Fibroblast of mammary gland (primary cell): Measurements from ENCODE around the gene CST3.
"Not testable (repeated sequence)": the region's sequence is repeated elsewhere in the genome, so short reads cannot be mapped to it uniquely, and the experiment has no call there.

Experiments used
- DNase-seq: peaks from one replicate; pipeline ENCODE4 v3.0.0-alpha.2; 2010; ENCODE audit warnings: low read depth
- H3K4me3 ChIP-seq: 2 replicates; pipeline ENCODE4 v1.5.1; 2011; ENCODE audit warnings: low read depth, mild to moderate bottlenecking, low read length, moderate library complexity; ENCODE audit not compliant: control insufficient read depth
- TF ChIP-seq, protein P1 (sequence below): conservative IDR thresholded peaks from 2 replicates; pipeline ENCODE4 v1.5.1; 2011; ENCODE audit warnings: low read depth, low read length, inconsistent platforms; ENCODE audit not compliant: control insufficient read depth, insufficient read depth

CST3 gene

DNA sequence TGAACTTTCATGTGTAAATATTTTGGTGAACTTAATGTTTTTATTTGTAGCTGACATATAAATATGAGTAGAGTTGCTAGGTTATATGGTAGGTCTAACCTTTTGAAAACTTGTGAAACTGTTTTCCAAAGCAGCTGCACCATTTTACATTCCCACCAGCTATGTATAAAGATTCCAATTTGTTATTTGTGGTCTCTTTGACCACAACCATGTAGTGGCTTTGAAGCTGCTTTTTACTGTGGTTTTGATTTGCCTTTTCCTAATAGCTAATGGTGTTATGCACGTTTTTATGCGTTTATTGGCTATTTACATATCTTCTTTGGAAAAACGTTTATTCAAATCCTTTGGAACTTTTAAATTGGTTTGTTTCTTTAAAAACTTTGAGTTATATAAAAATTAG is 10.3 kb downstream of the CST3 start:
- TF ChIP-seq, protein P1, sequence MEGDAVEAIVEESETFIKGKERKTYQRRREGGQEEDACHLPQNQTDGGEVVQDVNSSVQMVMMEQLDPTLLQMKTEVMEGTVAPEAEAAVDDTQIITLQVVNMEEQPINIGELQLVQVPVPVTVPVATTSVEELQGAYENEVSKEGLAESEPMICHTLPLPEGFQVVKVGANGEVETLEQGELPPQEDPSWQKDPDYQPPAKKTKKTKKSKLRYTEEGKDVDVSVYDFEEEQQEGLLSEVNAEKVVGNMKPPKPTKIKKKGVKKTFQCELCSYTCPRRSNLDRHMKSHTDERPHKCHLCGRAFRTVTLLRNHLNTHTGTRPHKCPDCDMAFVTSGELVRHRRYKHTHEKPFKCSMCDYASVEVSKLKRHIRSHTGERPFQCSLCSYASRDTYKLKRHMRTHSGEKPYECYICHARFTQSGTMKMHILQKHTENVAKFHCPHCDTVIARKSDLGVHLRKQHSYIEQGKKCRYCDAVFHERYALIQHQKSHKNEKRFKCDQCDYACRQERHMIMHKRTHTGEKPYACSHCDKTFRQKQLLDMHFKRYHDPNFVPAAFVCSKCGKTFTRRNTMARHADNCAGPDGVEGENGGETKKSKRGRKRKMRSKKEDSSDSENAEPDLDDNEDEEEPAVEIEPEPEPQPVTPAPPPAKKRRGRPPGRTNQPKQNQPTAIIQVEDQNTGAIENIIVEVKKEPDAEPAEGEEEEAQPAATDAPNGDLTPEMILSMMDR = no peak
- H3K4me3 ChIP-seq = no peak overlapping the region
- DNase-seq = peak; percentile 21

- no peak overlapping the region for H3K4me3 ChIP-seq
- TF ChIP-seq, protein P1 = no peak
- DNase-seq = peak; percentile 65
Measured at GRCh38 chr20:23626040-23626620, 11.6 kb downstream of the CST3 start.

DNA sequence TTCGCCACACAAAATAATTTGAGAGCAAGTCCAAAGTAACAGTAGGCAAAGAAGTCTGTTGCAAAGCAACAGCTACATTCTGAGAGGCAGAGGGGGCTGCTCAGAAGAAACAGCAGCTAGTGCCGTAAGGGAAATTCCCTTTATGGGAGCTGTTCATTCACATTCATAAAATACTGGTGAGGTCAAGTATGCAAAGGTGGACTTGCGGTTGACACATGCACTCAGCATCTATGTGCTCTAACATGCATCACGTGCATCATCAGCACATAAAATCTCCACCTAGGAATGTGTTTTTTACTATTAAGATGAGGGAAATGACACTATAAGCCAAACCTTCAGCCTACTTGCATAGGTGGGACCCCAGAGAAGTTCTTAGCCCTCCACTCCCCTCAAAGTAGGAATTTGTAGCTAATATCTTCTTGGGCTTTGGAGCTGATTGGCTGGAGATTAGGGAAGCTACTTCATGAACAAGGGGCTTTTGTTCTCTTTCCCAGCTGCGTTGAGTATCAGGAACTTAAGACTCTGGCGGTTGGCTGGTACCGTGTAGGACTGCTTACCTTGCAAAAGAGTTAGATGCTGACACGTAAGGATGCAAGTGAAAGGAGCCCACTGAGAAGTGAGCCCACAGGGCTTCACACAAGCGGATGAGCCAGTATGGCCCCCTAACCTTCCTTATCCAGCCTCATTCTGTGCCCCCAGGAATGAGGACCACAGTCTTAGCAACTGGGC is 12.4 kb downstream of the CST3 start:
- DNase-seq = no peak
- TF ChIP-seq, protein P1 = no peak
- no peak overlapping the region for H3K4me3 ChIP-seq

GRCh38 chr20:23624324-23624691 is 13.4 kb downstream of the CST3 start:
- TF ChIP-seq, protein P1 = no peak
- peak; percentile 90 for DNase-seq
- H3K4me3 ChIP-seq = no peak overlapping the region

- no peak for DNase-seq
- TF ChIP-seq, protein P1 = no peak
- no peak overlapping the region for H3K4me3 ChIP-seq
Measured at GRCh38 chr20:23623666-23624323, 14.0 kb downstream of the CST3 start.

DNA sequence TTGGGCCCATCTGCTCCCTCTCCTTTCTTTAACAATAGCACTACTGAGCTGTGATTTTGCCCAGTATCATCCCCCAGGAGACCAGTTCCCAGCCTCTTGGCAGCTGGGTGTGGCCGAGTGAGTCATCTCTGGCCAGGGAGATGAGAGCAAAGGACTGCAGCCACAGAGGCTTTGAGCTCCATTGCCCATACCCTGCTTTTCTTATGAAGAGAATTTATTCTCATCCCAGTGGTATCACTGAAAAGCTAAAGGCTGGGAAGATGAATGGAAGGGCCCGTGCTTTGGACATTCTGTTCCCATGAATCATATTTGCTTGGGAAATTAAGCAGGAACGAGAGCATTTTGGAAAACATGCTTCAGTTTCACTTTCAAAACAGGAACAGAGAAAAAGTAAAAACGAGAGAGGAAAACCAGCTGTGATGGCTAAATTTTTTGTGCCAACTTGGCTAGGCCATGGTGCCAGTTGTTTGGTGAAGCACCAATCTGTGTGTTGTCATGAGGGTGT is 14.9 kb downstream of the CST3 start:
- TF ChIP-seq, protein P1 = no peak
- peak; percentile 99 for DNase-seq
- H3K4me3 ChIP-seq = peak overlapping the region; percentile 32

GRCh38 chr20:23622401-23622800 is 15.4 kb downstream of the CST3 start:
- peak; percentile 64 for DNase-seq
- not testable (repeated sequence) for H3K4me3 ChIP-seq

DNA sequence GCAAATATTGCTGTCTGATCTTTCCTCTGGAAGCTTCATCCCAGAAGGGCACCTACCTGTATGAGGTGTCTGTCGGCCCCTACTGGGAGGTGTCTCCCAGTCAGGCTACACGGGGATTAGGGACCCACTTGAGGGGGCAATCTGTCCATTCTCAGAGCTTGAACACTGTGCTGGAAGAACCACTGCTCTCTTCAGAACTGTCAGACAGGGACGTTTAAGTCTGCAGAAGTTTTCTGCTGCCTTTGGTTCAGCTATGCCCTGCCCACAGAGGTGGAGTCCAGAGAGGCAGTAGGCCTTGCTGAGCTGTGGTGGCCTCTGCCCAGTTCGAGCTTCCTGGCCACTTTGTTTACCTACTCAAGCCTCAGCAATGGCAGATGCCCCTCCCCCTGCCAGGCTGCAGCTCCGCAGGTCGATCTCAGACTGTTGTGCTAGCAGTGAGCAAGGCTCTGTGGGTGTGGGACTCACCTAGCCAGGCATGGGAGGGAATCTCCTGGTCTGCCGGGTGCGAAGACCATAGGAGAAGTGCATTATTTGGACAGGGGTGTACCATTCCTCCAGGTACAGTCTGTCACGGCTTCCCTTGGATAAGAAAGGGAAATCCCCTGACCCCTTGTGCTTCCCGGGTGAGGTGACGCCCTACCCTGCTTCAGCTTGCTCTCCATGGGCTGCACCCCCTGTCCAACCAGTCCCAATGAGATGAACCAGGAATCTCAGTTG is 16.9 kb downstream of the CST3 start:
- H3K4me3 ChIP-seq, DNase-seq: not testable (repeated sequence)
